VCaP (cell line): ENCODE measurements around the gene NPHP4.

Experiments
- H3K27ac ChIP-seq: fragments of 450-650 bp; 2 replicates; pipeline ENCODE4 v1.5.1; 2017
- CTCF ChIP-seq: fragments of 450-650 bp; conservative IDR thresholded peaks from 2 replicates; pipeline ENCODE4 v1.5.1; 2017; ENCODE audit warnings: mild to moderate bottlenecking, moderate library complexity

The NPHP4 gene

GRCh38 chr1:5954964-5955363 is 37.3 kb downstream of the NPHP4 start:
- H3K27ac ChIP-seq, result no peak overlapping the region
- no peak for TF ChIP-seq CTCF

GRCh38 chr1:5953386-5953785 is 38.8 kb downstream of the NPHP4 start:
- H3K27ac ChIP-seq, result no peak overlapping the region
- no peak for TF ChIP-seq CTCF

- no peak overlapping the region for H3K27ac ChIP-seq
- no peak for TF ChIP-seq CTCF
These were observed 40.3 kb downstream of the NPHP4 start for GRCh38 chr1:5951846-5952410.

GRCh38 chr1:5950994-5951785 is 41.0 kb downstream of the NPHP4 start:
- no peak for TF ChIP-seq CTCF
- peak overlapping the region; percentile 90; the same call in 1 of the 2 replicates for H3K27ac ChIP-seq

GRCh38 chr1:5950201-5950895 is 41.9 kb downstream of the NPHP4 start:
- no peak for TF ChIP-seq CTCF
- H3K27ac ChIP-seq, result peak overlapping the region; percentile 90

GRCh38 chr1:5949761-5950100 is 42.5 kb downstream of the NPHP4 start:
- peak overlapping the region; percentile 90 for H3K27ac ChIP-seq
- 0 out of 2 replicates have a peak, but pooled peaks have one; percentile 0 for TF ChIP-seq CTCF

GRCh38 chr1:5949085-5949760 is 43.0 kb downstream of the NPHP4 start:
- 0 out of 2 replicates have a peak, but pooled peaks have one; percentile 16 for TF ChIP-seq CTCF
- peak overlapping the region; percentile 90 for H3K27ac ChIP-seq
